HS-27A (cell line): ENCODE data around the gene CAMK2N2.

Experiments used
- DNase-seq: peaks from one replicate; pipeline ENCODE4 v3.0.0-alpha.2; 2012; ENCODE audit warnings: low read depth, missing footprints

The CAMK2N2 gene

DNA sequence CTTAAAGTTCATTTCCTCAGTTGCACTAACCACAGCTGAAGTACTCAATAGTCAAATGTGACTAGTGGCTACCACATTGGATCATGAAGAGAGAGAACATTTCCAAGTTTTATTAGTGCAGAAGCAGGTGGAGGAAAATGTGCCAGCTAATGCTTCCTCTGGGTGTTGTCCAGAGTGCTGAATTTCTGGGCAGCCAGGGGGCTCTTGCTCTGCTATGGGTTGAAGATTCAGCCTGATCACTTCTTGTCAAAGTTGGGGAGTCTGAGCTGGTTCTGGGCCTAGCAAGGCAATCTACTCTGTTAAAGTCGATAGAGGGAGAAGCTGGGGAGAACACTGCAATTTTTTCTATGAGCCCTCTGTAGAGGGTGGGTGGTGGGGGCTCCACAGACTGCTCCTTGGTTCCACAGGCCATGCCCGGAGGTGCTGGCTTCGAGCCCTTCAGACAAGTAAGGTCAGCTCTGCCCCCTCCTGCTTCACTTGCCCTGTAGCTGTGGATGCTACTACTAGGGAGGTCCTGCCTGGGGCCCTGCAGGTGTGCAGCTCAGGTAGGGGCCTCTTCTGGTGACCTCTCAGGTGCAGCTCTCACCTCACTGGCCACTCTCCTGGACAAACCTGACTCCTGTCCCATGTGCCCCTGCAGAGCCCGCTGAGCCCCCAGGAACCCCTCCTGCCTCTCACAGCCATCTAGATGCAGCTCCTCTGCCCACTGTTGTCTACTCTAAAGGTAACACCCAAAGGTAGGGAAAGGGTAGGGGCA lies 20.8 kb downstream of the CAMK2N2 start:
- no peak for DNase-seq

DNA sequence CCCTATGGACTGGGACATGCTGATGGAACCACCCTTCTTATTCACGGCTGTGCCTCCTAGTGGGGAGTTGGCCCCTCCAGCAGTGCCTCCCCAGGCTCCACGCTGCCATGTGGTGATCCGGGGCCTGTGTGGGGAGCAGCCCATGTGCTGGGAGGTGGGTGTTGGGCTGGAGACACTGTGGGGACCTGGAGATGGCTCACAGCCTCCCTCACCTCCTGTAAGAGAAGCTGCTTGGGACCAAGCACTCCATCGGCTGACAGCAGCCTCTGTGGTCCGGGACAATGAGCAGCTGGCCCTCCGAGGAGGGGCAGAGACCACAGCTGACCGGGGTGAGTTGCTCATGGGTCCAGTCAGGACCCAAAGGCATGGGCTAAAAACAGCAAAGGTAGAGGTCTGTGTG lies 21.6 kb downstream of the CAMK2N2 start:
- no peak for DNase-seq

DNA sequence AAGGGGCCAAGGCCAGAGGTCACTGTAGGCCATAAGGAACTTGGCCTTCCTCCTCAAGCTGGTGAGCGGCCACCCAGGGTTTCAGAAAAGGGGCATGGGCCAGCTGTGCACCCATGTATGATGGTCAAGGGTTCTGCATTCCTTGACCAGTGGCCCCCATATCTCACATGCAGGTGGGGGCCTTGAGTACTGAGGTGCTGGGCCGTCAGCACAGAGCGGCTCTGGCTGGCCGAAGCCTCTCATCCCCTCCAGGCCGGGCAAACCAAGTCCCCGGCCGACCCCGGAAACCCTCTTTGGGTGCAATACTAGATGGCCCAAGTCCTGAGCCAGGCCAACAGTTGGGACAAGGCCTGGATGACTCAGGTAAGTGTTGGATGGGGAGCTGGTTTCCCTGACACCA lies 22.1 kb downstream of the CAMK2N2 start:
- DNase-seq = no peak

DNA sequence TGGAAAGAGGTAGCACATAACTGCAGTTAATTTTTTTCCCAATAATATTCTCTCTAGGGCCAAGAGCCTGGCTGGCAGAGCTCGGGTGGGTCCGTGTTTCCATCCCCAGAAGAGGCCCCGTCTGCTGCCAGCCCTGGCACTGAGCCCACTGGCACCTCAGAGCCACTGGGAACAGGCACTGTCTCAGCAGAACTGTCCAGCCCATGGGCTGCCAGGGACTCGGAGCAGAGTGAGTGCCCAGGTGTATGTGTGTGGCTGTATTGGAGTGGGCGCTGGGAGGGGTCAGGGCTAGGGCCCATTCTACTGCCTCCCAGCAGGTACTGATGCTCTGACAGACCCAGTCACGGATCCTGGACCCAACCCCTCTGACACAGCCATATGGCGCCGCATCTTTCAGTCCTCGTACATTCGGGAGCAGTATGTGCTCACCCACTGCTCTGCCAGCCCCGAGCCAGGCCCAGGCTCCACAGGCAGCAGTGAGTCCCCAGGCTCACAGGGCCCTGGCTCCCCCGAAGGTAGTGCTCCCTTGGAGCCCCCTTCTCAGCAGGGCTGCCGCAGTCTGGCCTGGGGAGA lies 23.0 kb downstream of the CAMK2N2 start:
- no peak for DNase-seq

DNA sequence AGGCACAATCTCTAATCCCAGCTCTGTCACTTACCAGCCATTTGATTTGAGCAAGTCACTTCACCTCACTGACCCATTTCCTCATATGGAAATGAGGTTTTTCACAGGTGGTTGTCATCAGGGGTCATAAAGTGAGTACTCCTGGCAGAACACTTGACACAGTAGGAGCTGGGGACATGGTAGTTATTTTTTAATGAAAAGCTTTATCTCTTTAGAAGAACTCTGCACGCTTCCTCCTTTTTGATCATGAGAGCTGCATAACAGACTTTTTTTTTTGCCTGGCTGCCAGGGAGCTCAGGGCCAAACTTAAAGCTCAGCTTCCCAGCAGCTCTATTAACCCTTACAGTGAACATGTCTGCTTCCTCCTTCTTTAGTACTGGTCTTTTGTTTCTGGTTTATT lies 23.5 kb downstream of the CAMK2N2 start:
- DNase-seq = no peak

DNA sequence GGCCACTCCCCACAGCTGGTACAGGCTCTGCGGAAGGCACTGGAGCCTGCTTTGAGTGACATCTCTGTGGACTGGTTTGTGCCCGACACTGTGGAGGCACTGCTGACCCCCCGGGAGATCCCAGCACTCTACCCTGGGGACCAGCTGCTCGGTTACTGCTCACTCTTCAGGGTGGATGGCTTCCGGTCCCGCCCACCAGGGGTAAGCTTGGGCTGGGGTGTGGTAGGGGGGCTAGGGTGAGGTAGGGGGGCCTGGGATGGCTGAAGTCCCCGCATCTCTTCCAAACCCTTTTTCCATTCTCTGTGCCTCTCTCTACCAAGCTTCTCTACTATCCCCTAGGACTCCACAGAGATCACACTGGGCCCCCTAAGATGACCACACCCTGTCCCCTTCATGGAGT lies 24.1 kb downstream of the CAMK2N2 start:
- no peak for DNase-seq

DNA sequence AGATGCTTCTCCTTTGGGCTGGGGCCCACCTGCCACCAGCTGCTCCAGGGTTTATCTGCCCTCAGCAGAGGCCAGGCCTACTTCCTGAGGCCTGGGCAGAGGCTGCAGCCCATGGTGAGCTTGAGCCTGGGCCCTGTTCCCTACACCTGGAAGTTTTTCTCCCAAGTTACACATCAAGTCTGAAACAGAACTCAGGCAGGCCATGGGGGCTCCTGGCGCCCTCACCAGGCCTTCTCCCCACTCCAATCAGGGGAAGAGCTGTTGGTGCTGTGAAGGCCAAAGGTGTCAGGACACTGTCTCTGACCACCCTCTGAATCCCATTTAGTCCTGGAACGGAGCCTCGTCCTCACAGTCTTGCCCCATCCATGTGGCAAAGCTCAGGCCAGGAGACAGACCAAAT lies 24.7 kb downstream of the CAMK2N2 start:
- no peak for DNase-seq

DNA sequence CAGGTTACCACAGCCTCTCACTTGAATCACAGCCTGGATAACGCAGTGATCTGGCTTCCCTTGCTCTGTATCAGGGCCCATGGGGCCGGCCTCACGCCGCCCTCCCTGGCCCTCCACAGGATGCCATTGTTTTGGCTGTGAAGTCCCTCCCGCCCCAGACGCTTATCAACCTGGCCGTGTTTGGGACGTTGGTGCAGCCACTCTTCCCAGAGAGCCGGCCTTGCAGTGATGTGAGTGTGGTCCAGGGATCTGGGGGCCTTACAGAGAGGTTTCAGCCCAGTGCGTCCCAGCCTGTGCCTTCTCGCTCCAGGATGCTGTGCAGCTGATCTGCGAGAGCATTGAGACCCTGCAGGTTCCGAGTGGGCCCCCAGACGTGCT lies 25.3 kb downstream of the CAMK2N2 start:
- DNase-seq = no peak

DNA sequence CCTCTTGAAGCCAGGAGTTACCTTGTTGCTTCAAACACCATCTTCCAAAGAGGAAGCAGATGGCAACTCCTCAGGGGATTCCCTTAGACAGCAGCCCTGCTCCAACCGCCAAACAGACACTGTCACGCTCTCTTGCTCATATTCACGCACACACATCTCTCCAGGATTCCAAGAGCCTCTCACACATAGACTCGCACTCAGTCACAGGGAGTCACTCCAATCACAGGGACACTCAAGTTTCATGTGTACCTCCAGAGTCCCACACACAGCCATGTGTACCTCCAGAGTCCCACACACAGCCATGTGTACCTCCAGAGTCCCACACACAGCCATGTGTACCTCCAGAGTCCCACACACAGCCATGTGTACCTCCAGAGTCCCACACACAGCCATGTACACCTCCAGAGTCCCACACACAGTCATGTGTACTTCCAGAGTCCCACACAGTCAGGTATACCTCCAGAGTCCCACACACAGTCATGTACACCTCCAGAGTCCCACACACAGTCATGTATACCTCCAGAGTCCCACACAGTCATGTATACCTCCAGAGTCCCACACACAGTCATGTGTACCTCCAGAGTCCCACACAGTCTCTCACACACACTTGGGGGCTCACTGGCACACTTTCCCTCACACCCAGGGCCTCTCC lies 25.8 kb downstream of the CAMK2N2 start:
- no peak for DNase-seq

DNA sequence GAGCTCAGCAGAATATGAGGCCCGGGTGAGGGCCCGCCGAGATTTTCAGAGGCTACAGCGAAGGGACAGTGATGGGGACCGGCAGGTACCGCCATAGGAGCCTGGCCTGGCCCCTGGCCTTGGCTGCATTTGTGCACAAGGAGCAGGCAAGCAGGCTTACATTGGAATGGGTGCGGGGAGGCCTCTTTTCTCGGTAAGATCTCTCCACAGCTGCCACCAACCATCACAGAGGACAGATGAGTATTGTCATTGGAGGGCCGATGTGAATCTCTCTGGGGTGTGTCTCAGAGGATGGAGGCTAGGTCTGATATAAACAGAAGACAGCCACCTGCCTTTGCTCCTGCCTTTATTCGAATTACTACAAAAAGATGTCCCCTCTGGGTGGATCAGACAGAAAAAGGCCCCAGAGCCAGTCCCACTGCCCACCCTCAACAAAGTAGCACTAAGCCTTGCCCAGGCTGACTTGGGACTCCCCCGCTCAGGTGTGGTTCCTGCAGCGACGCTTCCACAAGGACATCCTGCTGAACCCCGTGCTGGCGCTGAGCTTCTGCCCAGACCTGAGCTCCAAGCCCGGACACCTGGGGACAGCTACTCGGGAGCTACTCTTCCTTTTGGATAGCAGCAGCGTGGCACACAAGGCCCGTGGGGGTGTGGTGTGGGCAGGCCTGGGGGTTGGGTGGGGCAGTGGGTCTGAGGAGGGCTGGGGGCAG lies 26.5 kb downstream of the CAMK2N2 start:
- no peak for DNase-seq

DNA sequence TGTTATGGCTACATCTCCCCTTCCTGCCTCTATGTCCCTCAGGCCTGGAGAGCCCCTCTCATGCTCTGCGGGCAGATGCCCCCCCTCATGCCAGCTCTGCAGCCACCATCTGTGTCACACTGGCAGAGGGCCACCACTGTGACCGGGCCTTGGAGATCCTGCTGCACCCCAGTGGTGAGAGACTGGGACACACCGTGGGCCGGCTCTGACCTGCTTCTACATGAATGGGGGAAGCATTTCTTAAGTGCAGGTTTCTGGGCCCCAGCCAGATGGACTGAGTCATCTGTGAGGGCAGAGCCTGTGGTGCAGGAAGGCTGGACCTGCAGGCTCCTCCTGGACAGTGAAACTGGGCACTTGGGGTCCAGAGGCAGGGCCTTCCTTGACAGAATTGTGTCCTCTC lies 27.1 kb downstream of the CAMK2N2 start:
- DNase-seq = peak; percentile 61

DNA sequence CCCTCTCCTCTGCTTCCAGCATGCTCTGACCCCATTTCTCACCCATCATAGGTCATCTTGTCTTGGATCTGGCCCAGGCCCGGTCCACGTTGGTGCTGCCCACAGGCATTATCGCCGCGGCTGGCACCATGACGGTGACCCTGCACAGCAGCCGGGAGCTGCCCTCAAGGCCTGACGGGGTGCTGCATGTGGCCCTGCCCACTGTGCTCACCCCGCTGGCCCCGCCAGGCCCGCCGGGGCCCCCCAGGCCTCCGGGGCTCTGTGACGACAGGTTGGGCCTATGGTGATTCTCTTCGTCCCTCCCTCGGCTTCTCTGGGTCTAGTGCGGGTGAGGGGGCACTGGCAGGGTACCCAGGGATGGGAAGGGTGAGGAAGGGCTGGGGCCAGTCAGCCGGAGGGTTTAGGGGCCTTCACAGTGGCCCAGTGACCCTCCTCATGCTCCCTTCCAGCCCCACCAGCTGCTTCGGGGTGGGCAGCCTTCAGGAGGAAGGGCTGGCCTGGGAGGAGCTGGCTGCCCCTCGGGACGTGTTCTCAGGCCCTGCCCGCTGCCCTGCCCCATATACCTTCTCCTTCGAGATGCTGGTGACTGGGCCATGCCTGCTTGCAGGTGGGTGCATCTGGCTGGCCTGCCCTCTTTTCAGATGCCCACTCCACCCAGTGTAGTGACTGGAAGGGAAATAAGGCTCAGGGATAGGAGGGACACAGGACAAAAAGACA lies 28.1 kb downstream of the CAMK2N2 start:
- DNase-seq = no peak

DNA sequence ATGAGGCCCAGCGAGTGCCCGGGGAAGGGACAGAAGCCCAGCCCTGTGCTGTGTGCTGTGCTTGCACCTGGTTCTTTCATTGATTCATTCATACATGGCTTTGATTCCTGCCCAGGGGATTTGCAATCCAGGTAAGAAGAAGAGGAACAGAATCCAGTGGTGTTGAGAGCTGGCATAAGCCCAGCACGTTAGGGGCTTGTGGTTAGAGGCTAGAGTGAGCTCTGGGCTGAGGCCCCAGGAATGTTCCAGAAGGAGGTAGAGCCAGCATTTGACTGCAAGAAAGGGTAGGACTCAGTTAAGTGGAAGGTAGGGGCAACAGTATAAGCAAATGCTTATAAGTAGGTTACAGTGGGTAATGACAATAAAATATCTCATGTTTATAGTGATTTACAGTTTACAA lies 29.7 kb downstream of the CAMK2N2 start:
- DNase-seq = no peak

DNA sequence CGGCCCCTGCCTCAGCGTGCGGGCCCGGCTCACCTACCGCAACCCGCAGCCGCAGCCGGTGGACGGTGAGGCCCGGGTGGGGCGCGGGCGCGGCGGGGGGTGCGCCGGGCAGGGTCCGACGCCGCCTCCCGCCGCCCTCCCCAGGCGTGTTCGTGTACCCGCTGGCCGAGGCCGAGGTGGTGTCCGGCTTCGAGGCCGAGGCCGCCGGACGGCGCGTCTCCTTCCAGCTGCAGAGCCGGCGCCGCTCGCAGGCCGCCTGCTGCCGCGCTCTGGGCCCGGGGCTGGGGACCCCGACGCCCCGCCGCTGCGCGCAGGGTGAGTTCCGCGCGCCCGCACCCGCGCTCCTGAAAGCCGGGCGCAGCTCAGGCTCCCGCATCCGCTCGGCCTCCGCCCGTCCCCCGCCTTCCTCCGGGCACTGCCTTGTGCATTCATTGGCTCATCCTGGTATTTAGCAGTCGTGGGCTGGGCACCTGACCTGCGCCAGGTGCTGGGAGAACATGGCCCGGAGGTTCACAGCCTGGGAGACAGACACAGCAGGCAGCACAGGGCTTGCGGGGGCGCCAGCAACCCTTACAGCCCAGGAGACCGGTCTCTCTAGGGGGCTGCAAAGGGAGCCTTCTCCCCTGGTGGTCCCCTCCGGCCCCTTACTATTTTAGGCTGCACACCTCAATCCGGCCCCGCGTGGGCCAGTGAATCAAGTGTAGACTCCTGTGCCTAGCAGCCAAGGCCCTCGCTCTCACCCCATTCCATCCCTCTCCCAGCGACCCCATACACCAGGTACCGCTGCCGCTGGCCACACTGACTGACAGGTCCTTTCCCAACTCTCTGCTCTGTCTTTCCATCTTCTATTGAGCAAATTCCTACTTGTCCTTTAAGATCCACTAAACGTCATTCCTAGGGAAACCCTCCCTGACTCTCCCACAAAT lies 30.5 kb downstream of the CAMK2N2 start:
- DNase-seq = no peak

DNA sequence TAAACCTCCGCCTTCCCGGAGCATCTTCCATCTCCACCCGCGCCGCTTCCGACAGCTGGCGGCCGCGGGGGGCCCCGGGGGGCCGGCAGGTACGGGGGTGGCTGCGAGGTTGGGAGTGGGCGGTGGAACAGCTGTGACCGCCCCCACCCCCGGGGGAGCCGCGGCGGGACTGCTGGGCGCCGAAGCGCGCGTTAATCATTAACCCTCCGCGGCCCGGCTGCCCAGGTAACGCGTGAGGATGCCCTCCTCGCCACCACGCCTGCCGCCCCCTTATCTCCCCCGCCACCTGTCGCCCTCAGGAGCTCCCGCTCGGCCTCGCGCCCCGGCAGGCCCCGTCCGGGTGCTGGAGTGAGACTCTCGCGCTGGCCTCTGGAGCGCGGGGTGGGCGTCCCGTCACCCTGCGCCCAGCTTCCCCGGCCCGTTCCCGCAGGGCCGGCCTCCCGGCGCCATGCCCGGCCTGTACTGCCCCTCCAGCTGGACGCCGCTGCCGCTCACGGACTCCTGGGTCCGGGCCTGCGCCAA lies 31.2 kb downstream of the CAMK2N2 start:
- no peak for DNase-seq

DNA sequence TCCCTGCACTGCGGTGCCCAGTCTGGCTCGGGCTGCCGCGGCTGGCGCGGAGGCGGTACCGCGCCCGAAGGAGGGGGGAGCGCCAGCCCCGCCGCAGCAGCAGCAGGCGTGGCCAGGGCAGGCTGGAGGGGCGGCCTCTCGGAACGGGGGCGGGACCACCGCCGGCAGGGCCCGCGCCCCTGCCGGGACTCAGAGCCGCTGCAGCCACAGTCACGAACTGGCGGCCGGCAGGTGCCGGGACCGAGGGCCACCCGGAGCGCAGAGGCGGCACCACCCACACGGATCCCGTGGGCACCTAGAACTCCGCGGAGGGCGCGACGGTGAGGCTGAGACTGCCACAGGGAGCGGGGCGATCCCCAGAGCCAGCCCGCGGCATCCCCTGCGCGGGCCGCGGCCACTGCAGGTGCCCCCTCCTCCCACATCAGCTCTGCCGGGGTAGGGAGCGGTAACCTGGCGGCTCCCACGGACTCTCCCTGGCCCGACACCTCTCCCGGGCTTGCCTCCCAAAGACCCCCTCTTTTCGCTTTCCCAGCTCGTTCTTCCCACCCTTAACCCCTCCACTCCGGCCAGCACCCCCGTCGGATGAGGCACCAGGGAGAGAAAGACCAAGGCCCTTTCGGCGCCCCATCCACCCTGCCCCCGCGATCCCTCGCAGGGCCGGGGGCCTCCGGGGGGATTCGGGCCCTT lies 31.8 kb downstream of the CAMK2N2 start, which contains the start of gene VWA5B2:
VWA5B2 (plus strand) TSS at position 192 of the 687 bp plus-strand sequence. CDS start 944 bp downstream, outside the sequence.
- no peak for DNase-seq

DNA sequence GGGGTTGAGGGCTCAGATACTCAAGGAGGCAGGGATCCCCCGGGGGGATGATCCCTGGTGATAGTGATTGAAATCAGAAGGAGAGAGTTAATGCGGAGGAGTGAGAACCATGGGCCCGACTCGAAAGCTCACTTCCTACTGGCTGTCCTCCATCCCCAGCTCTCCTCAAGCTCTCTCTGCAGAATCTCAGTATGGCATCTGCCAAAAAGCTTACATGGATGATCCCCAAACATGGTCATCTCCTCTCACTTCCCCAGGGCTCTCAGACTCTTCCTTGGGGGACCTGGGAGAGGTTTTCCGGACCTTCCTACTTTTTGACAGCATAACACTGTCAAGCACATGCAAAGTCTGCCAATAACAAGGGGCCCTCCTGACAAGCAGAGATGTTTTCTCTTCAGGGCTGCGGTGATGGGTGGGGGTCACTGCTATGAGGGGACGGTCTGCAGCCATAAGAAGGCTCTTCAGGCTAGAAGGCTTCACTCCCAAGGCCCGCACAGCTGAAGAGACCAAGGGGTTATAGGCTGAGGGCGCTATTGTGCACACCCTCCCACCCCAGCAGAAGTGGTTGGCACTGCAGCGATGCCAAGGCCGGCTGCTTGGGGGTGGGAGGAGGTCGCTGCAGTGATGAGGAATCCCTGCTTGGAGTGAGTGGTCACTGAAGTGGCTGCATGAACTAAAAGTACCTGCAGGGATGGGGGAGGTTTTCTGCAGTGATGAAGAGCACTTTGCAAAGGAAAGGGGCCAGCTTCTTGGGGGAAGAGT lies 32.8 kb downstream of the CAMK2N2 start:
- DNase-seq = no peak

DNA sequence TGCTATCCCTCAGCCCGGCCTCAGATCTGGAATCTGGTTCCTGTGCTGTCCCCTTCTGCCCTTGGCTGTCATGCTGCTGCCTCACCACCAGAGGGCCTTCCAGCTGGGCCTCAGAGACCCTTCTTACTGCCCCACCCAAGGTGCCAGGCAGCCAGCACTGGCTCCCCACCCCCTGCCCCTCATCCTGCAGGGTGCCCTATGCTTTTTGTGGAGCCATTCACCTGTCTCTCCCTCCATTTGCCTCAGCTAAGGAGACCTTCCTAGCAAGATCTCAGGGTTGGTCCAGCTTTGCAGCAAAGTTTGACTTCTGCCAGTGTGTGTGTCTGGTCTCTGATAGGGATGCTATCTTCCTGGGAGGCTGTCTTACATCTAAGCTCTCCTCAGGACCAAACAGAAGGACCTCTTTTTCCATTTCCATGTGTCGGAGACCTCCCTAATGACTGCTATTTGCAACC lies 33.8 kb downstream of the CAMK2N2 start:
- no peak for DNase-seq

DNA sequence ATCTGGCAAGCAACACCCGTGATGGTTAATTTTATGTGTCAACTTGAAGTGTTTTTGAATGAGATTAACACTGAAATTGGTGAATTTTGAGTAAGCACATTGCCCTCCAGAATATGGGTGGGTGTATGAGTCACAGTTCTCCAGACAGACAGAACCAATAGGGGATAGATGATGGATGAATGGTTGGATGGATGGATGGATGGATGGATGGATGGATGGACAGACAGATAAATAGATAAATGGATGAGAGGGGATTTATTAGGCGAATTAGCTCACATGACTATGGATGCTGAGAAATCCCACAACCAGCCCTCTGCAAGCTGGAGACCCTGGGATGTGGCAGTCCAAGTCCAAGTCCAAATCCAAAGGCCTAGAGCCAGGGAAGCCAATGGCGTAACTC lies 37.4 kb downstream of the CAMK2N2 start:
- DNase-seq = no peak
